Testis (tissue), 3 donors: ENCODE results near the gene HMGCS2. TPM values are rescaled to one million over a fixed set of nuclear protein-coding genes. Genes with fewer than 3 reads are reported as not detected.

Experiments used
- DNase-seq: peaks from one replicate; pipeline ENCODE4 v3.0.0-alpha.2; 2019
- H3K27ac ChIP-seq, 2 donors: fragments of 200-600 bp; sonication (generic); one replicate each; pipeline ENCODE4 v1.5.1; 2019
- H3K27me3 ChIP-seq: fragments of 200-600 bp; sonication (generic); one replicate; pipeline ENCODE4 v1.5.1; 2019
- H3K36me3 ChIP-seq: fragments of 200-600 bp; sonication (generic); one replicate; pipeline ENCODE4 v1.5.1; 2017; ENCODE audit warnings: low read depth; ENCODE audit errors: missing control alignments
- H3K4me1 ChIP-seq: fragments of 200-600 bp; sonication (generic); one replicate; pipeline ENCODE4 v1.5.1; 2019
- H3K4me3 ChIP-seq, 2 donors: fragments of 200-600 bp; sonication (generic); one replicate each; pipeline ENCODE4 v1.5.1; 2017 to 2019
- H3K9me3 ChIP-seq: fragments of 200-600 bp; sonication (generic); one replicate; pipeline ENCODE4 v1.5.1; 2017
- POLR2A ChIP-seq: fragments of 450-650 bp; IDR thresholded peaks from one replicate; pipeline ENCODE4 v1.6.1; 2017; ENCODE audit warnings: antibody characterized with exemption, mild to moderate bottlenecking, moderate library complexity
- WGBS, 2 donors: methylation state at CpG; one replicate each; pipeline ENCODE4 v1.1.5; 2018; 5-methylcytosine and 5-hydroxymethylcytosine counted together
- intact Hi-C: fragments of 100-400 bp; cut with DNase I; formaldehyde crosslinking; loops from one replicate; pipeline ENCODE4 v1.15.1; 2023; ENCODE audit warnings: low total_unique reads
- polyA plus RNA-seq: library from polyadenylated mRNA; stranded (reverse); fragments of 350-450 nt; fragmentation: Illumina TruSeq; extraction: RNeasy Lipid Tissue Mini Kit (QIAGEN cat#74804); gene quantifications from one replicate; pipeline ENCODE4 v1.2.3, GENCODE V29; 2014; ENCODE audit warnings: low read depth, low replicate concordance; ENCODE audit not compliant: insufficient read depth
- total RNA-seq, 2 donors: library from RNA; depleted of rRNA; stranded (reverse); fragments of >200 nt; gene quantifications; one replicate each; pipeline ENCODE4 v1.2.3, GENCODE V29; 2016
- TF ChIP-seq, protein P1 (sequence below), 3 experiments: fragments of 450-650 bp in 2 of 3; fragments of 200-600 bp in 1 of 3; sonication (generic) in 1 of 3; IDR thresholded peaks; one replicate each; pipeline ENCODE4 v1.5.1; 2016 to 2019; ENCODE audit warnings: antibody characterized with exemption in 3 of 3, mild to moderate bottlenecking in 2 of 3, moderate library complexity in 1 of 3

Gene HMGCS2
- total and polyA plus RNA-seq, 3 donors from 2014 or later, result 2.5 to 93.7 (median 43.6) TPM

DNA sequence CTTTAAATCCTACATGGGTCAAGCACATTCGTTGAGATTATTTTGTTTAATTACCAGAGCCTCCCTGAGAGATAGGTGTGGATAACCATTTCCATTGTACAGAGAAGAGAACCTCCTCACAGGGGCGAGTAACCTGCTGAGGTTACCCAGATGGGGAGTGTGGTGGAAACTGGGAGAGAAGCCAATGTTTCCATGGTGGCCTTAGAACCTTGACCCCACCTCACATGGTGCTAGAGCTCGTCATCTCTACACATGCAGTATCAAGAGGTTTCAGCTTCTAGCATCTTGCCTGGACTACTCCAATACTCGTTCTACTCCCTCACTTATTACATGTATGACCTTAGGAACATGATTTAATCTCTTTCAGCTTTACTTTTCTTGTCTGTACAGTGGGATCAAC lies 37.8 kb upstream of the HMGCS2 start:
- intact Hi-C loops, result no loop called here

GRCh38 chr1:119805746-119806145 lies 37.0 kb upstream of the HMGCS2 start:
- Histone ChIP-seq H3K27me3 (no peaks in the 10 kb centered on the region), H3K9me3 (no peaks in the 10 kb centered on the region), H3K4me1 (no peaks in the 10 kb centered on the region), H3K27ac (no peak overlapping the region), H3K36me3 (no peaks in the 10 kb centered on the region), H3K4me3 (no peak overlapping the region)
- no peak for TF ChIP-seq POLR2A
- TF ChIP-seq, protein P1, sequence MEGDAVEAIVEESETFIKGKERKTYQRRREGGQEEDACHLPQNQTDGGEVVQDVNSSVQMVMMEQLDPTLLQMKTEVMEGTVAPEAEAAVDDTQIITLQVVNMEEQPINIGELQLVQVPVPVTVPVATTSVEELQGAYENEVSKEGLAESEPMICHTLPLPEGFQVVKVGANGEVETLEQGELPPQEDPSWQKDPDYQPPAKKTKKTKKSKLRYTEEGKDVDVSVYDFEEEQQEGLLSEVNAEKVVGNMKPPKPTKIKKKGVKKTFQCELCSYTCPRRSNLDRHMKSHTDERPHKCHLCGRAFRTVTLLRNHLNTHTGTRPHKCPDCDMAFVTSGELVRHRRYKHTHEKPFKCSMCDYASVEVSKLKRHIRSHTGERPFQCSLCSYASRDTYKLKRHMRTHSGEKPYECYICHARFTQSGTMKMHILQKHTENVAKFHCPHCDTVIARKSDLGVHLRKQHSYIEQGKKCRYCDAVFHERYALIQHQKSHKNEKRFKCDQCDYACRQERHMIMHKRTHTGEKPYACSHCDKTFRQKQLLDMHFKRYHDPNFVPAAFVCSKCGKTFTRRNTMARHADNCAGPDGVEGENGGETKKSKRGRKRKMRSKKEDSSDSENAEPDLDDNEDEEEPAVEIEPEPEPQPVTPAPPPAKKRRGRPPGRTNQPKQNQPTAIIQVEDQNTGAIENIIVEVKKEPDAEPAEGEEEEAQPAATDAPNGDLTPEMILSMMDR (IDR thresholded peaks at IDR 0.05), result no peak
- WGBS, 2 donors, result 95% methylated on average over 13 of the region's 13 CpGs
- DNase-seq, result no peak
- intact Hi-C loops, result no loop called here

More for the DNA sequence above, 37.8 kb upstream of the HMGCS2 start:
- H3K27ac ChIP-seq, result no peak overlapping the region
- no peaks in the 10 kb centered on the region for H3K27me3 ChIP-seq
- no peaks in the 10 kb centered on the region for H3K9me3 ChIP-seq
- TF ChIP-seq, protein P1 (IDR thresholded peaks at IDR 0.05), result no peak
- TF ChIP-seq POLR2A, result no peak
- H3K4me3 ChIP-seq, result no peak overlapping the region
- WGBS, 2 donors, result 68 to 82% methylated on average over 4 of the region's 4 CpGs
- DNase-seq, result no peak
- no peaks in the 10 kb centered on the region for H3K36me3 ChIP-seq
- no peaks in the 10 kb centered on the region for H3K4me1 ChIP-seq

DNA sequence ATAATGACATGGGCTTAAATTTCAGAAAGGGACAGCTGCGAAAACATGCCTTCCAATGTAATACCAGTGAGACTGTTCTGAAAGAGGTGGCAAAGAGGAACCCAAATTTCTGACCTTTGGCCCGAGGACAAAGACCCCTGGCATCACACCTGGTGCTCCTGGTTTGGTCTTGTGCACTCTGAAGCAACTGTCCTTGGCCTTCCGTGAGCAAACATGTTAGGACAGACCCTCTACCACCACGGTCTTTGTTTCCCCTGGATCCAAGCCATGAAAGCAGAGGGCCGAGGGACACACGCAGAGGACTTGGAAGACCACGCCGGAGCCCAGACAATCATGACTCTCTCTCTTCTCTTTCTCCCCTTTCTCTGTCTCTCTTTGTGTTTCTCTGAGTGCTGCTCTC lies 36.5 kb upstream of the HMGCS2 start:
- no peak overlapping the region for H3K27ac ChIP-seq
- no peak for DNase-seq
- 83 to 91% methylated on average over 8 of the region's 8 CpGs for WGBS, 2 donors
- H3K4me1 ChIP-seq, result no peaks in the 10 kb centered on the region
- no peaks in the 10 kb centered on the region for H3K9me3 ChIP-seq
- TF ChIP-seq, protein P1 (IDR thresholded peaks at IDR 0.05), result no peak
- no peak for TF ChIP-seq POLR2A
- H3K36me3 ChIP-seq, result no peaks in the 10 kb centered on the region
- intact Hi-C loops, result no loop called here
- no peaks in the 10 kb centered on the region for H3K27me3 ChIP-seq
- no peak overlapping the region for H3K4me3 ChIP-seq

DNA sequence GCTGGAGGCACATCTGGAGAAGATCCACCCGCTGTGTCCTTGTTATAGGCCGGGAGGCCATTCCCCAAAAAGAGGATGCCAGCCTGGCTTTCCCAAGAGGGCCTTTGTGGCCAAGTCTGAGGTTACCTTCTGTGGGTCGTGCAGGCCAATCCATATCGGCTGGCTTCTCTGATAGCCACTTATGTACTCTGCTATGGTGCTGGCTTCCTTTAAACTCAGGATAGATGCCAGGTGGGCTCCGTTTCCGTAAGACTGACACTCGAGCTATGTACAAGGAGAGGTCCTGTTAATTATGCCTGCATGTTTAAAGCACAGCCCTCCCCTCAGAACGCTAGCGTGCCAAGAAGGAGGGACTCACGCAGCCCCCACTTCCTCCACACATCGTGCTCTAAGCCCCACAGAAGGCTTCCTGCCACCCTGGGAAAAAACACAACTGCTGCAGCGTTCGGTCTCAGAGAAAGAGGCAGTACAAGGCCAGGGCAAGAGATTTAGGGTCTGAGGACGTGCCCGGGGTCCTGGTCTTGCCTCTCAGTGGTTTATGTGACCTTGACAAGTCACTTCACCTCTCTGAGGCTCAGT lies 31.0 kb upstream of the HMGCS2 start:
- Histone ChIP-seq H3K9me3 (no peaks in the 10 kb centered on the region), H3K4me3 (no peak overlapping the region), H3K36me3 (no peaks in the 10 kb centered on the region), H3K27me3 (no peaks in the 10 kb centered on the region), H3K27ac (no peak overlapping the region), H3K4me1 (no peaks in the 10 kb centered on the region)
- intact Hi-C loops, result no loop called here
- no peak for TF ChIP-seq POLR2A
- TF ChIP-seq, protein P1 (IDR thresholded peaks at IDR 0.05), result no peak
- no peak for DNase-seq
- WGBS, 2 donors, result 77 to 78% methylated on average over 14 to 15 of the region's 15 CpGs

- DNase-seq, result no peak
- intact Hi-C loops, result no loop called here
- Histone ChIP-seq H3K9me3 (no peaks in the 10 kb centered on the region), H3K4me1 (no peaks in the 10 kb centered on the region), H3K4me3 (no peak overlapping the region), H3K36me3 (no peaks in the 10 kb centered on the region), H3K27ac (no peak overlapping the region), H3K27me3 (no peaks in the 10 kb centered on the region)
- WGBS, 2 donors, result 84 to 91% methylated on average over 4 of the region's 4 CpGs
- TF ChIP-seq, protein P1 (IDR thresholded peaks at IDR 0.05), result no peak
- no peak for TF ChIP-seq POLR2A
Measured at GRCh38 chr1:119799003-119799402, 30.3 kb upstream of the HMGCS2 start.
